HepG2 (cell line): ENCODE results near the gene CTNNA1. TPM values are rescaled to one million over a fixed set of nuclear protein-coding genes. Genes with fewer than 3 reads are reported as not detected.

ENCODE experiments used
- ATAC-seq: fragments of 200-7000 bp; cut with Tn5 transposase; 3 replicates; pipeline ENCODE4 v1.9.1; 2020; ENCODE audit warnings: mild to moderate bottlenecking, moderate library complexity
- BruUV-seq: library from RNA; stranded (reverse); fragments of 400-500 nt; replicated peaks from 2 replicates; lab custom pipeline; 2021; lab: Mats Ljungman, UMichigan
- CTCF ChIA-PET: fragments of 300-600 bp; formaldehyde crosslinking; extraction: SDS; loops from one replicate; lab custom pipeline; 2021; ENCODE audit warnings: low total read pairs, inconsistent platforms, low intra/inter-chr PET ratio; lab: Yijun Ruan, JAX
- POLR2A ChIA-PET: fragments of 350-600 bp; sonication (Branson Sonifier 250); formaldehyde crosslinking; loops from one replicate; lab custom pipeline; 2020; ENCODE audit warnings: antibody characterized with exemption, inconsistent platforms; lab: Yijun Ruan, JAX
- DNase-seq: peaks from one replicate; pipeline ENCODE4 v3.0.0-alpha.2; 2015; ENCODE audit warnings: low spot score
- FAIRE-seq: peaks from 3 replicates; lab custom pipeline; 2011; peaks lifted over from hg19 to GRCh38; lab: Jason Lieb, UNC
- H2AFZ ChIP-seq: one replicate; pipeline ENCODE4 v1.6.1; 2011; ENCODE audit warnings: low read length, inconsistent platforms
- H3K27ac ChIP-seq: fragments of 300-600 bp; 3 replicates; pipeline ENCODE4 v1.8.0; 2011; ENCODE audit warnings: mixed run types, mild to moderate bottlenecking, mixed read lengths, low read length, inconsistent platforms; ENCODE audit not compliant: insufficient read depth; ENCODE audit errors: extremely low read length
- H3K27me3 ChIP-seq, 2 experiments: fragments of 200-600 bp in 1 of 2; 2 replicates in 1 of 2; 3 replicates in 1 of 2; pipeline versions ENCODE4 v1.6.0 to v1.8.0; 2011; ENCODE audit warnings: low read length in 2 of 2, mild to moderate bottlenecking in 2 of 2, moderate library complexity in 2 of 2, inconsistent platforms in 1 of 2; ENCODE audit not compliant: insufficient read depth in 2 of 2, control insufficient read depth in 1 of 2
- H3K36me3 ChIP-seq, 2 experiments: fragments of 200-600 bp in 1 of 2; replicated peaks in 1 of 2; 2 replicates in 1 of 2; 3 replicates in 1 of 2; pipeline versions ENCODE4 v1.5.1 to v1.8.0; 2011; ENCODE audit warnings: low read length in 2 of 2, inconsistent platforms in 1 of 2; ENCODE audit not compliant: insufficient read depth in 2 of 2, control insufficient read depth in 1 of 2
- H3K4me1 ChIP-seq: 2 replicates; pipeline ENCODE4 v1.5.1; 2012; ENCODE audit warnings: low read length, inconsistent platforms; ENCODE audit not compliant: insufficient read depth
- H3K4me2 ChIP-seq: 2 replicates; pipeline ENCODE4 v1.6.0; 2011; ENCODE audit warnings: low read depth, low read length, inconsistent platforms
- H3K4me3 ChIP-seq, 3 experiments: fragments of 200-600 bp in 1 of 3; sonication (generic), shearing (Covaris generic) in 1 of 3; replicated peaks in 1 of 3; 2 replicates each; pipeline ENCODE4 v1.5.1; 2011 to 2016; ENCODE audit warnings: low read length in 3 of 3, inconsistent platforms in 2 of 3, low read depth in 2 of 3, mild to moderate bottlenecking in 2 of 3, control low read depth in 1 of 3, mixed read lengths in 1 of 3; ENCODE audit not compliant: insufficient read depth in 1 of 3
- H3K79me2 ChIP-seq: one replicate; pipeline ENCODE4 v1.6.1; 2011; ENCODE audit warnings: low read length, inconsistent platforms; ENCODE audit not compliant: insufficient read depth
- H3K9ac ChIP-seq: 2 replicates; pipeline ENCODE4 v1.6.0; 2011; ENCODE audit warnings: mild to moderate bottlenecking, low read depth, low read length, inconsistent platforms; ENCODE audit not compliant: insufficient read depth
- H3K9me3 ChIP-seq: 2 replicates; pipeline ENCODE4 v1.5.1; 2012; ENCODE audit warnings: mild to moderate bottlenecking, low read length
- H4K20me1 ChIP-seq: 2 replicates; pipeline ENCODE4 v1.6.0; 2011; ENCODE audit warnings: inconsistent platforms, mild to moderate bottlenecking, low read length, moderate library complexity; ENCODE audit not compliant: insufficient read depth
- ATF3 ChIP-seq: sonication (generic); formaldehyde crosslinking; IDR thresholded peaks from 2 replicates; pipeline ENCODE4 v1.4.0; 2020; ENCODE audit warnings: missing genetic modification reagents
- NCOA2 ChIP-seq: sonication (generic); formaldehyde crosslinking; IDR thresholded peaks from 2 replicates; pipeline ENCODE4 v1.8.0; 2022; ENCODE audit warnings: inconsistent platforms
- NR2F1 ChIP-seq, 2 experiments: fragments of 450-650 bp in 1 of 2; formaldehyde crosslinking in 1 of 2; IDR thresholded peaks; 2 replicates each; pipeline versions ENCODE4 v1.5.0 to v1.6.1; 2016 to 2020; ENCODE audit warnings: mild to moderate bottlenecking in 1 of 2, missing compliant biosample characterization in 1 of 2, missing genetic modification reagents in 1 of 2, moderate library complexity in 1 of 2
- RARA ChIP-seq: IDR thresholded peaks from 2 replicates; pipeline ENCODE4 v1.6.1; 2016; ENCODE audit warnings: missing genetic modification reagents, missing compliant biosample characterization
- RNF2 ChIP-seq: fragments of 450-650 bp; conservative IDR thresholded peaks from 2 replicates; pipeline ENCODE4 v1.6.1; 2016; ENCODE audit warnings: low read depth
- SMAD3 ChIP-seq: sonication (generic); formaldehyde crosslinking; IDR thresholded peaks from 2 replicates; pipeline ENCODE4 v1.4.0; 2020; ENCODE audit warnings: missing genetic modification reagents
- SNAPC2 ChIP-seq: sonication (generic); formaldehyde crosslinking; IDR thresholded peaks from 2 replicates; pipeline ENCODE4 v1.8.1; 2022; ENCODE audit warnings: mild to moderate bottlenecking, missing genetic modification reagents
- U2AF1 ChIP-seq: fragments of 200-400 bp; formaldehyde crosslinking; optimal IDR thresholded peaks from 2 replicates; pipeline ENCODE3; 2017; ENCODE audit warnings: mild to moderate bottlenecking, low read depth, low read length
- ZFP41 ChIP-seq: sonication (generic); formaldehyde crosslinking; IDR thresholded peaks from 2 replicates; pipeline ENCODE4 v1.4.0; 2020; ENCODE audit warnings: mild to moderate bottlenecking, missing genetic modification reagents, borderline replicate concordance
- ZNF34 ChIP-seq: sonication (generic); formaldehyde crosslinking; IDR thresholded peaks from 2 replicates; pipeline ENCODE4 v1.4.0; 2020; ENCODE audit warnings: mild to moderate bottlenecking, missing genetic modification reagents, borderline replicate concordance
- ZNF44 ChIP-seq: sonication (generic); formaldehyde crosslinking; IDR thresholded peaks from 2 replicates; pipeline ENCODE4 v1.5.1; 2020; ENCODE audit warnings: mild to moderate bottlenecking, missing genetic modification reagents
- ZNF496 ChIP-seq: sonication (generic); formaldehyde crosslinking; IDR thresholded peaks from 2 replicates; pipeline ENCODE4 v1.8.1; 2023; ENCODE audit warnings: mild to moderate bottlenecking, moderate library complexity, missing genetic modification reagents; ENCODE audit not compliant: insufficient replicate concordance
- WGBS: methylation state at CpG from one replicate; pipeline ENCODE4 v1.1.6; 2017; ENCODE audit warnings: low lambda C conversion rate; 5-methylcytosine and 5-hydroxymethylcytosine counted together
- in situ Hi-C: cut with HindIII; loops from 2 replicates; pipeline ENCODE4 v1.10.0; 2017; ENCODE audit warnings: low pct_unique_long_range_greater_than_20kb; ENCODE audit not compliant: extremely low pct_ligation_motif_present
- intact Hi-C: fragments of 100-400 bp; cut with micrococcal nuclease; formaldehyde crosslinking; loops from one replicate; pipeline ENCODE4 v1.10.0; 2022; ENCODE audit not compliant: unreplicated experiment
- polyA plus RNA-seq, 8 experiments: library from polyadenylated mRNA; depleted of rRNA in 3 of 8; stranded (reverse) in 7 of 8; unstranded in 1 of 8; fragments of >200 nt; fragmentation: Illumina TruSeq in 4 of 8; extraction: Trizol in 4 of 8; gene quantifications; 2 replicates each; pipeline versions ENCODE4 v1.2.1 to v1.2.3, GENCODE V29; 2011 to 2016; ENCODE audit warnings: low read depth in 4 of 8, missing spikeins in 1 of 8, mixed read lengths in 1 of 8; ENCODE audit not compliant: insufficient read depth in 1 of 8
- total RNA-seq, 5 experiments: library from RNA; depleted of rRNA; stranded (reverse); fragments of >200 nt; fragmentation: Illumina TruSeq; extraction: Trizol; gene quantifications; 2 replicates each; pipeline ENCODE4 v1.2.3, GENCODE V29; 2016; ENCODE audit warnings: low read depth in 1 of 5
- TF ChIP-seq, protein P1 (sequence below): sonication (generic); formaldehyde crosslinking; IDR thresholded peaks from 2 replicates; pipeline ENCODE4 v1.4.0; 2020; ENCODE audit warnings: mild to moderate bottlenecking, low read depth, missing genetic modification reagents

Gene CTNNA1
- total and polyA plus RNA-seq, 2 of the 13 experiments (the other 11 are each of a cell fraction or from before 2014, with no cell fraction given): 66.8 to 162 TPM

DNA sequence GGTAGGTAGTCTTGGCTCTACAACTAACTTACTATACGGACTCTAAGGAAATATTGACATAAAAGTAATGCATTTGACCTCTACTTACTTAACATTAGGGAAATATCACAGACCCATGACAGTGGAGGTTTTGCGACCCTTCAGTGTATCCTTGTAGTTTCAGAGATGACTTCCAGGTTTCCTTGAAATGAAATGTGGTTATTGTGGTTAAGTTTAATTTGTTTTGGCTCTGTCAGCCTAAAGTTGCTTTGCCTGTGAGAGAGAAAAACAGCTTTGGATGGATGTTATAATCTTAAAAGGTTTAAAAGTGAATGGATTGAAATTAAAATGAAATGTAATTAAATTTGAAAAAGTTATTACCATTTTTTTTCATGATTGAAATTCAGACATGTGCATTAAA lies 79.0 kb downstream of the CTNNA1 start:
- no peaks in the 10 kb centered on the region for H3K27me3 ChIP-seq
- H3K27ac ChIP-seq: no peak overlapping the region
- BruUV-seq: no TSS peak
- peaks cover 10 to 49% of the 10 kb centered on the region in 2 experiments for H3K36me3 ChIP-seq
- H3K4me1 ChIP-seq: no peaks in the 10 kb centered on the region
- WGBS: 100% methylated on average over 2 of the region's 2 CpGs
- in situ Hi-C loops (no loop called here), intact Hi-C loops (no loop called here)
- ATAC-seq (no peak), DNase-seq (no peak), FAIRE-seq (no peak)
- H3K79me2 ChIP-seq: peaks cover 19% of the 10 kb centered on the region
- H3K4me3 ChIP-seq: no peak overlapping the region
- H2AFZ ChIP-seq: no peak overlapping the region
- H3K4me2 ChIP-seq: no peak overlapping the region
- TF ChIP-seq ZNF44 (CRISPR knock-in tag) (no peak), SMAD3 (no peak), RNF2 (no peak), U2AF1 (no peak), ATF3 (CRISPR knock-in tag) (no peak), ZNF496 (CRISPR knock-in tag) (no peak), NR2F1 (CRISPR knock-in tag; IDR thresholded peaks at IDR 0.05) (no peak), NCOA2 (CRISPR knock-in tag) (no peak), ZFP41 (CRISPR knock-in tag) (no peak), SNAPC2 (no peak), ZNF34 (no peak), RARA (CRISPR knock-in tag) (no peak)
- TF ChIP-seq, protein P1, sequence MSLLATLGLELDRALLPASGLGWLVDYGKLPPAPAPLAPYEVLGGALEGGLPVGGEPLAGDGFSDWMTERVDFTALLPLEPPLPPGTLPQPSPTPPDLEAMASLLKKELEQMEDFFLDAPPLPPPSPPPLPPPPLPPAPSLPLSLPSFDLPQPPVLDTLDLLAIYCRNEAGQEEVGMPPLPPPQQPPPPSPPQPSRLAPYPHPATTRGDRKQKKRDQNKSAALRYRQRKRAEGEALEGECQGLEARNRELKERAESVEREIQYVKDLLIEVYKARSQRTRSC (CRISPR knock-in tag): no peak
- H3K9me3 ChIP-seq: no peaks in the 10 kb centered on the region
- CTCF ChIA-PET: no interaction called here
- H3K9ac ChIP-seq: no peak overlapping the region
- POLR2A ChIA-PET: no interaction called here
- 0 out of 2 replicates have a peak, but pooled peaks cover 3% of the 10 kb centered on the region for H4K20me1 ChIP-seq
